Fibroblast of lung (primary cell): ENCODE results near the gene CIZ1. TPM values are rescaled to one million over a fixed set of nuclear protein-coding genes. Genes with fewer than 3 reads are reported as not detected.

ENCODE experiments used
- DNase-seq, 2 donors: peaks; one replicate each; pipeline versions ENCODE4 v3.0.0 to v3.0.0-alpha.2; 2010; ENCODE audit warnings: low read depth in 2 of 2
- H2AFZ ChIP-seq: 2 replicates; pipeline ENCODE4 v1.5.1; 2012; ENCODE audit warnings: low read length, control low read depth, inconsistent platforms
- H3K27ac ChIP-seq: 2 replicates; pipeline ENCODE4 v1.5.1; 2011; ENCODE audit warnings: low read length, control low read depth; ENCODE audit not compliant: insufficient read depth
- H3K27me3 ChIP-seq: 2 replicates; pipeline ENCODE4 v1.5.1; 2011; ENCODE audit warnings: mild to moderate bottlenecking, low read length; ENCODE audit not compliant: control insufficient read depth, insufficient read depth
- H3K36me3 ChIP-seq: 2 replicates; pipeline ENCODE4 v1.5.1; 2011; ENCODE audit warnings: low read length; ENCODE audit not compliant: control insufficient read depth, insufficient read depth
- H3K4me1 ChIP-seq: 2 replicates; pipeline ENCODE4 v1.5.1; 2011; ENCODE audit warnings: low read length; ENCODE audit not compliant: control insufficient read depth, insufficient read depth; ENCODE audit errors: extremely low read depth
- H3K4me2 ChIP-seq: 2 replicates; pipeline ENCODE4 v1.5.1; 2011; ENCODE audit warnings: low read length, control low read depth; ENCODE audit not compliant: insufficient read depth; ENCODE audit errors: extremely low read depth
- H3K4me3 ChIP-seq, 4 experiments: fragments of 200-600 bp in 1 of 4; sonication (generic) in 1 of 4; replicated peaks in 1 of 4; 2 replicates each; pipeline ENCODE4 v1.5.1; 2011 to 2016; ENCODE audit warnings: low read length in 4 of 4, low read depth in 3 of 4, mild to moderate bottlenecking in 3 of 4, control low read depth in 2 of 4, inconsistent platforms in 1 of 4, mixed read lengths in 1 of 4; ENCODE audit not compliant: insufficient read depth in 1 of 4; ENCODE audit errors: control extremely low read depth in 1 of 4
- H3K79me2 ChIP-seq: 2 replicates; pipeline ENCODE4 v1.5.1; 2012; ENCODE audit warnings: mild to moderate bottlenecking, low read length, inconsistent platforms; ENCODE audit not compliant: control insufficient read depth, insufficient read depth
- H3K9ac ChIP-seq: 2 replicates; pipeline ENCODE4 v1.5.1; 2011; ENCODE audit warnings: mild to moderate bottlenecking, low read length, control low read depth; ENCODE audit not compliant: insufficient read depth
- H3K9me3 ChIP-seq: 2 replicates; pipeline ENCODE4 v1.5.1; 2012; ENCODE audit warnings: low read depth, low read length; ENCODE audit not compliant: control insufficient read depth, insufficient read depth
- H4K20me1 ChIP-seq: 2 replicates; pipeline ENCODE4 v1.5.1; 2011; ENCODE audit warnings: low read length; ENCODE audit not compliant: control insufficient read depth, insufficient read depth; ENCODE audit errors: extremely low read depth
- EZH2 ChIP-seq: IDR thresholded peaks from 2 replicates; pipeline ENCODE4 v1.5.1; 2012; ENCODE audit warnings: low read length, control low read depth, mild to moderate bottlenecking; ENCODE audit errors: missing control alignments
- polyA plus RNA-seq, 2 donors: library from polyadenylated mRNA; depleted of rRNA in 1 of 2; stranded (reverse) in 1 of 2; unstranded in 1 of 2; fragments of >200 nt; gene quantifications; 2 replicates each; pipeline ENCODE4 v1.2.1, GENCODE V29; 2011 to 2012; ENCODE audit warnings: missing spikeins in 1 of 2
- total RNA-seq: library from RNA; depleted of rRNA; stranded (reverse); fragments of >200 nt; gene quantifications from 2 replicates; pipeline ENCODE4 v1.2.1, GENCODE V29; 2014
- TF ChIP-seq, protein P1 (sequence below), 2 donors: IDR thresholded peaks in 1 of 2; conservative IDR thresholded peaks in 1 of 2; 1 replicate in 1 of 2; 2 replicates in 1 of 2; pipeline ENCODE4 v1.5.1; 2011 to 2012; ENCODE audit warnings: low read length in 2 of 2, control low read depth in 1 of 2, inconsistent platforms in 1 of 2, low read depth in 1 of 2, mild to moderate bottlenecking in 1 of 2

Gene CIZ1
- total and polyA plus RNA-seq, 2 donors (not counting 1 experiment from before 2014, with no cell fraction given) = 26.1 to 27.2 TPM

GRCh38 chr9:128178806-128179431 lies 12.5 kb downstream of the CIZ1 start:
- TF ChIP-seq EZH2 = no peak
- TF ChIP-seq, protein P1, sequence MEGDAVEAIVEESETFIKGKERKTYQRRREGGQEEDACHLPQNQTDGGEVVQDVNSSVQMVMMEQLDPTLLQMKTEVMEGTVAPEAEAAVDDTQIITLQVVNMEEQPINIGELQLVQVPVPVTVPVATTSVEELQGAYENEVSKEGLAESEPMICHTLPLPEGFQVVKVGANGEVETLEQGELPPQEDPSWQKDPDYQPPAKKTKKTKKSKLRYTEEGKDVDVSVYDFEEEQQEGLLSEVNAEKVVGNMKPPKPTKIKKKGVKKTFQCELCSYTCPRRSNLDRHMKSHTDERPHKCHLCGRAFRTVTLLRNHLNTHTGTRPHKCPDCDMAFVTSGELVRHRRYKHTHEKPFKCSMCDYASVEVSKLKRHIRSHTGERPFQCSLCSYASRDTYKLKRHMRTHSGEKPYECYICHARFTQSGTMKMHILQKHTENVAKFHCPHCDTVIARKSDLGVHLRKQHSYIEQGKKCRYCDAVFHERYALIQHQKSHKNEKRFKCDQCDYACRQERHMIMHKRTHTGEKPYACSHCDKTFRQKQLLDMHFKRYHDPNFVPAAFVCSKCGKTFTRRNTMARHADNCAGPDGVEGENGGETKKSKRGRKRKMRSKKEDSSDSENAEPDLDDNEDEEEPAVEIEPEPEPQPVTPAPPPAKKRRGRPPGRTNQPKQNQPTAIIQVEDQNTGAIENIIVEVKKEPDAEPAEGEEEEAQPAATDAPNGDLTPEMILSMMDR (conservative IDR thresholded peaks at IDR 0.05 in 1 of 2, IDR thresholded peaks at IDR 0.05 in 1 of 2; ENCODE audit: low read depth in 1 of 2, low read length in 2 of 2) = no peak
- Histone ChIP-seq H3K79me2 (no peaks in the 10 kb centered on the region), H3K36me3 (peaks cover 41% of the 10 kb centered on the region), H4K20me1 (no peaks in the 10 kb centered on the region), H3K27ac (no peak overlapping the region), H3K4me1 (no peaks in the 10 kb centered on the region), H3K9ac (no peak overlapping the region), H2AFZ (no peak overlapping the region), H3K4me3 (no peak overlapping the region), H3K4me2 (no peak overlapping the region), H3K27me3 (no peaks in the 10 kb centered on the region), H3K9me3 (no peaks in the 10 kb centered on the region)
- no peak for DNase-seq

DNA sequence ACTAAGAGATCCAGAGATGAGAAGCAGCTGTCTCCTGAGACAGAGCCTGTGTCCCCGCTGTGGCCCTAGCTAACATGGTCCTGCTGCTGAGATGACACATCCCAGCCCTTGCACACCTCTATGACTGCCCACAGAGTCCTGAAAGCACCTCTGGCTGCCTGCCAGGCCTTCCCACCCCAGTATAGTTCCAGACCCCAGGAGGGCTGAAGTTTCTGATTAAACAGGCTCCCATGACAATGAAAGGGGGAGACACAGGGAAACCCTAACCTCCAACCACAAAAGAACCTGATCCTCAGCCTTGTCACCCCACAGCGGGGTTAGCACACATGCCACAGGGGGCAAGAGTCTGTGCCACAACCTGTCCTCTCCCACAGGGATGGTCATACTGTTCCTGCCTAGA lies 15.6 kb downstream of the CIZ1 start:
- Histone ChIP-seq H3K9me3 (no peaks in the 10 kb centered on the region), H2AFZ (no peak overlapping the region), H3K4me2 (no peak overlapping the region), H3K4me1 (no peaks in the 10 kb centered on the region), H4K20me1 (no peaks in the 10 kb centered on the region), H3K4me3 (no peak overlapping the region), H3K79me2 (no peaks in the 10 kb centered on the region), H3K27me3 (no peaks in the 10 kb centered on the region), H3K27ac (no peak overlapping the region), H3K36me3 (peaks cover 36% of the 10 kb centered on the region), H3K9ac (no peak overlapping the region)
- no peak for DNase-seq
- no peak for TF ChIP-seq EZH2
- TF ChIP-seq, protein P1 (conservative IDR thresholded peaks at IDR 0.05 in 1 of 2, IDR thresholded peaks at IDR 0.05 in 1 of 2; ENCODE audit: low read depth in 1 of 2, low read length in 2 of 2) = no peak

- H3K36me3 ChIP-seq = peaks cover 34% of the 10 kb centered on the region
- no peak overlapping the region for H3K27ac ChIP-seq
- H3K4me2 ChIP-seq = no peak overlapping the region
- H3K4me1 ChIP-seq = no peaks in the 10 kb centered on the region
- no peaks in the 10 kb centered on the region for H3K79me2 ChIP-seq
- H3K4me3 ChIP-seq = no peak overlapping the region
- no peaks in the 10 kb centered on the region for H4K20me1 ChIP-seq
- peak; percentile 71 to 82 for DNase-seq
- no peak overlapping the region for H2AFZ ChIP-seq
- TF ChIP-seq, protein P1 (conservative IDR thresholded peaks at IDR 0.05 in 1 of 2, IDR thresholded peaks at IDR 0.05 in 1 of 2; ENCODE audit: low read depth in 1 of 2, low read length in 2 of 2) = no peak
- H3K9ac ChIP-seq = no peak overlapping the region
- H3K9me3 ChIP-seq = no peaks in the 10 kb centered on the region
- no peaks in the 10 kb centered on the region for H3K27me3 ChIP-seq
Observed at GRCh38 chr9:128175102-128175563, 16.2 kb downstream of the CIZ1 start.
